ENCODE results near the gene HMCN2.

- TF ChIP-seq, protein P1, sequence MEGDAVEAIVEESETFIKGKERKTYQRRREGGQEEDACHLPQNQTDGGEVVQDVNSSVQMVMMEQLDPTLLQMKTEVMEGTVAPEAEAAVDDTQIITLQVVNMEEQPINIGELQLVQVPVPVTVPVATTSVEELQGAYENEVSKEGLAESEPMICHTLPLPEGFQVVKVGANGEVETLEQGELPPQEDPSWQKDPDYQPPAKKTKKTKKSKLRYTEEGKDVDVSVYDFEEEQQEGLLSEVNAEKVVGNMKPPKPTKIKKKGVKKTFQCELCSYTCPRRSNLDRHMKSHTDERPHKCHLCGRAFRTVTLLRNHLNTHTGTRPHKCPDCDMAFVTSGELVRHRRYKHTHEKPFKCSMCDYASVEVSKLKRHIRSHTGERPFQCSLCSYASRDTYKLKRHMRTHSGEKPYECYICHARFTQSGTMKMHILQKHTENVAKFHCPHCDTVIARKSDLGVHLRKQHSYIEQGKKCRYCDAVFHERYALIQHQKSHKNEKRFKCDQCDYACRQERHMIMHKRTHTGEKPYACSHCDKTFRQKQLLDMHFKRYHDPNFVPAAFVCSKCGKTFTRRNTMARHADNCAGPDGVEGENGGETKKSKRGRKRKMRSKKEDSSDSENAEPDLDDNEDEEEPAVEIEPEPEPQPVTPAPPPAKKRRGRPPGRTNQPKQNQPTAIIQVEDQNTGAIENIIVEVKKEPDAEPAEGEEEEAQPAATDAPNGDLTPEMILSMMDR (IDR thresholded peaks at IDR 0.05), result no peak
- no peak for TF ChIP-seq POLR2AphosphoS5 (IDR thresholded peaks at IDR 0.05)
- TF ChIP-seq EP300 (IDR thresholded peaks at IDR 0.05), result no peak
These were observed 155.7 kb downstream of the HMCN2 start for GRCh38 chr9:130421154-130421801.
